GM18526 (cell line): ENCODE data around the gene EFNB3.

ENCODE experiments used
- POLR2A ChIP-seq: IDR thresholded peaks from 3 replicates; pipeline ENCODE4 v1.6.1; 2011; ENCODE audit not compliant: insufficient read length; ENCODE audit errors: extremely low read depth

The EFNB3 gene

GRCh38 chr17:7729816-7730215 is 24.8 kb downstream of the EFNB3 start:
- no peak for TF ChIP-seq POLR2A

- no peak for TF ChIP-seq POLR2A
Observed at GRCh38 chr17:7732981-7733539, 28.1 kb downstream of the EFNB3 start.

DNA sequence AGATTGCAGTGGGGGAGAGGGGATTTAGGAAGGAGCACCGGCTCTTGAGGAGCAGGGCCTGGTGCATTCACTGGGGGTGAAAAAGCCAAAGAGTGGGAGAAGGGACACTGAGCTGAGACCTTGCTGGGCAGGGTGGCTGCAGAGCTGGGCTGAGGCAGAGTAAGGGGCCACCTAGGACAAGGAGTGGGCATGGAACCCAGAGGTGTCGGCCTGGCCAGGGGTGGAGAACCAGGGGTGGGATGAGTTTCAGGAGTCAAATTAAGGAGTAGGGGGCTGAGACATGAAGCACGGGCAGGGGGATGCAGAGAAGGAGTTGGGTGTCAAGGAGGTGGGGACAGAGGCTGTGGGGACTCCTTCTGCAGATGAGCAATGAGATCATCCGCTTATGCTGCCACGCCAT is 32.6 kb downstream of the EFNB3 start:
- no peak for TF ChIP-seq POLR2A

DNA sequence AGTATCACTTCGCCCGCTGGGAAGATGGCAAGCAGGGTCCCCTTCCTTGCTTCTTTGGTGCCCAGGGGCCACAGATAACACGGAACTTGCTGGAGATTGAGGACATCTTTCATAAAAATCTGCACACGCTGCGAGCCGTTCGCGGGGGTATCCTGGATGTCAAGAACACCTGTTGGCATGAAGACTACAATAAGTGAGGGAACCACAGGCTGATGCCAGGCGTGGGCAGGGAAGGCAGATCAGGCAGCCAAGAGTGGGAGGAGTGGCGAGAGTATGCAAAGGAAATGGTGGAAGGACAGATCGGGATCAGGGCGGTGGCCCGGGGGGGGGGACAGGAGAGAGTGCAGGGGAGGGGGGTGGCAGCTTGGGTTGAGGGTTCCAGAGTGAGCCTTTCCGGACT is 34.7 kb downstream of the EFNB3 start:
- TF ChIP-seq POLR2A: no peak

DNA sequence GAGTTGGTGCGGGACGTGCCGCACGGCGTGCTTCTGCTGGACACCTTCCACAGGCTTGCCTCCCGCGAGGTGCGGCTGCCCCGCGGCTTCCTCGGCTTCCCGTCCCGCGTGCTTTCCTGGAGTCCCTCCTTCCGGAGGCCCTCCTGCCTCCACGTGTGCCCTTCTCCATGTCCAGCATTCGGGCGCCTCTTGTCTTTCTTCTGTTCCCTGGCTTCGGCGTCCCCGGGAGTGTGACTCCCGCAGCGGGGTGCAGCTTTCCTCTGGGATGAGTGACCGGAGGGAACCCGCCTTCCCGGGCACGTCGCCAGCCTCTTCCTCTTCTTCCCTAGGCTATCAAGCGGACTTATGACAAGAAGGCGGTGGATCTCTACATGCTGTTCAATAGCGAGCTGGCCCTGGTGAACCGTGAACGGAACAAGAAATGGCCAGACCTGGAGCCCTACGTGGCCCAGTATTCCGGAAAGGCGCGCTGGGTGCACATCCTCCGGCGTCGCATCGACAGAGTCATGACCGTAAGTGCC is 35.5 kb downstream of the EFNB3 start:
- no peak for TF ChIP-seq POLR2A

DNA sequence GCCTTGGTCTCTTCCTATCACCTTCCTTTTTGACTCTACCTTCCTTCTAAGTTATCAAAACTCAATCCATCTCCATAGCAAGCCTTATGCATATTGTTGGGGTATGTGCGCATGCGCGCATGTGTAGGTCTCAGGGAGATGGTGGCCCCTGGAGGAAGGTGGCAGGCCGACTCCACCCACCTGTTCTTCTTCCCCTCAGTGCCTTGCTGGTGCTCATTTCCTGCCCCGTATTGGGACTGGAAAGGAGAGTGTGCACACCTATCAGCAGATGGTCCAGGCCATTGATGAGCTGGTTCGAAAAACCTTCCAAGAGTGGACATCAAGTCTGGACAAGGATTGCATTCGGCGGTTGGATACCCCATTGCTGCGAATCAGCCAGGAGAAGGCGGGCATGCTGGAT is 37.7 kb downstream of the EFNB3 start:
- TF ChIP-seq POLR2A: no peak

- TF ChIP-seq POLR2A: no peak
Observed at GRCh38 chr17:7744416-7744815, 39.4 kb downstream of the EFNB3 start.

DNA sequence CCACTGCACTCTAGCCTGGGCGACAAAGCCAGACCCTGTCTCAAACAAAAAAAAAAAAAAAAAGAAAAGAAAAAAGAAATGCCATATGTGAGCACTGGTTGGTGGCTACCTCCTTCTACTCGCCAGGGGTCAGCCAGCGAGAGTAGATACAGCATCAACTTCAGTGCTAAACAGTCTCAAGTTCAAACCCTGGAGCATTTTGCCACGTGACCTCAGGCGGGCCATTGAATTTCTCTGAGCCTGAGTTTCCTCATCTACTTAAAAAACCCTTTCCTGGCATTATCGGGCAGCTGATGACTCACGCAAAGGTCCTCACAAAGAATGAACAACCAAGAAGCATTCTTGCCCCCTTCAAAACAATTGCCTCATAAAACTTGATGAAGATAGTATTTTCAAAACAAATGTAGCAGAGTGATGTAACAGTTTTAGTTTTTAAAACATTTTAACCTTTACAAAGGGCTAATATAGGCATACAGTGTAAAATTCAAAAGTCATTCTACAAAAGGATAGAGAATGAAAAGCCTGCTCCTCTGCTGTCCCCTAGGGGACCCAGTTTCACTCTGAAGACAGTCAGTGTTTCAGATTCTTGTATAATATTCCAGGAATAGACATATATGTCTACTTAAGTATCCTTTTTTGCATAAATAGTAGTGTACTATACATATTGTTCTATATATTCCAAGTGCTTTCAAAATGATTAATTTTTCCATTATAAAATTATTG is 40.9 kb downstream of the EFNB3 start:
- TF ChIP-seq POLR2A: no peak

DNA sequence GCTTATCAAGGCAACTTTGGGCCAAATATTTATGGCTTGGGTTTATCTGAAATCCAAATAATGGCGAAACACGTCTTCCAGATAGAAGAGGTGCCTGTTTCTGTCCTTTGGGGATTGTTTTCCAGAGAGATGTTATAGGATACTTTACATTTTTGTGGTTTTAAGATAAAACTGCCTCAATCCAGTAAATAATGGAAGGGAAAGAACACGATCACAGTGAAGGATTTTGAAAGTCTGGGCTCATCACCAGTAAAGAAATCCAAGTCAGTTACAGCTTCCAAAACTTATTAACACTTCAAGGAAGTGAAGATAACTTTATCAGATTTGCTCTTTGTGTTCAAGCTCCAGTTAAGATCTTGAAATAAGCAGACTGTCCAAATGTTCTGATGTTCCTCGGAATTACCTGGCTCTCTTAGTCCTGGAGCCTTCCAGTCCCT is 42.7 kb downstream of the EFNB3 start:
- no peak for TF ChIP-seq POLR2A

- no peak for TF ChIP-seq POLR2A
Observed at GRCh38 chr17:7748076-7748775, 43.2 kb downstream of the EFNB3 start.

DNA sequence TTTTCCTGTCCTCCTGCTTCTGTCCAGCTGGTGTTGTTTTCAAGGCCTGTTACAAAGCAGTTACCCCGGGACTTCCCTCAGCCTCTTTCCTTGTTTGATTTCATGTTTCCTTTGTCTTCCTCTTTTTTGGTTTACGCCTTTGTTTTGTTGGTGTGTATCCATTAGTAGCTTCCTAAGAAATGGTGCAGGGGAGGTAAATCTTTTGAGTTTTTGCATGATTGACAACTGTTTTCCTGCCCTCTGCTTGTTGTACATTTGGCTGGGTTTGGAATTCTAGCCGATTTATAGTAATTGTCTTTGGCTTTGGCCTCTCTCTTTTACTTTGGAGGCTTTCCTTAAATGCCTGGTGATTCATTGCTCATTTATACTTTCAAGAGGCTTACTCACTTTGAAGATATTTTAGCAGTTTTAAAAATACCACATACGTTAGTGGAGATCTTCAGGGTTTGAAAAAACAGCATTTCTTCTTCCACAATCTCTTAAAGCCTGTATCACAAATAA is 45.4 kb downstream of the EFNB3 start:
- no peak for TF ChIP-seq POLR2A

- TF ChIP-seq POLR2A: no peak
Observed at GRCh38 chr17:7754656-7755055, 49.7 kb downstream of the EFNB3 start.

- no peak for TF ChIP-seq POLR2A
Observed at GRCh38 chr17:7755095-7755890, 50.3 kb downstream of the EFNB3 start.

GRCh38 chr17:7756968-7757367 is 52.0 kb downstream of the EFNB3 start:
- no peak for TF ChIP-seq POLR2A
